Endothelial cell of umbilical vein (primary cell): ENCODE measurements around the gene KCTD16. TPM values are rescaled to one million over a fixed set of nuclear protein-coding genes. Genes with fewer than 3 reads are reported as not detected.

Experiments
- BruUV-seq: library from RNA; stranded (reverse); fragments of 400-500 nt; replicated peaks from 2 replicates; lab custom pipeline; 2021; lab: Mats Ljungman, UMichigan
- CTCF ChIA-PET: fragments of 300-600, 350-600 bp; sonication (Branson Sonifier 250); formaldehyde crosslinking; loops from one replicate; lab custom pipeline; 2021; ENCODE audit warnings: antibody characterized with exemption, inconsistent platforms; lab: Charles Lee
- POLR2A ChIA-PET: fragments of 300-600, 350-600 bp; sonication (Branson Sonifier 250); formaldehyde crosslinking; loops from one replicate; lab custom pipeline; 2021; ENCODE audit warnings: antibody characterized with exemption, inconsistent platforms; lab: Charles Lee
- DNase-seq: peaks from one replicate; pipeline ENCODE4 v3.0.0-alpha.2; 2011; ENCODE audit warnings: low read depth, low spot score
- FAIRE-seq: peaks from 2 replicates; lab custom pipeline; 2011; peaks lifted over from hg19 to GRCh38; lab: Jason Lieb, UNC
- H2AFZ ChIP-seq: 2 replicates; pipeline ENCODE4 v1.6.0; 2012; ENCODE audit warnings: low read depth, low read length, control low read depth, inconsistent platforms
- H3K27ac ChIP-seq: 2 replicates; pipeline ENCODE4 v1.5.1; 2011; ENCODE audit warnings: low read depth, mild to moderate bottlenecking, control low read depth, low read length, moderate library complexity; ENCODE audit not compliant: insufficient read depth
- H3K27me3 ChIP-seq, 2 experiments: 2 replicates each; pipeline versions ENCODE4 v1.6.0 to v1.6.1; 2011; ENCODE audit warnings: low read length in 2 of 2, mixed read lengths in 1 of 2; ENCODE audit not compliant: control insufficient read depth in 2 of 2, insufficient read depth in 2 of 2
- H3K36me3 ChIP-seq, 2 experiments: 2 replicates in 1 of 2; 3 replicates in 1 of 2; pipeline ENCODE4 v1.5.1; 2011; ENCODE audit warnings: low read length in 2 of 2, mild to moderate bottlenecking in 1 of 2, moderate library complexity in 1 of 2; ENCODE audit not compliant: control insufficient read depth in 2 of 2, insufficient read depth in 2 of 2; ENCODE audit errors: extremely low read depth in 1 of 2
- H3K4me1 ChIP-seq: 3 replicates; pipeline ENCODE4 v1.5.1; 2011; ENCODE audit warnings: mild to moderate bottlenecking, low read length; ENCODE audit not compliant: control insufficient read depth, insufficient read depth; ENCODE audit errors: extremely low read depth
- H3K4me2 ChIP-seq: 2 replicates; pipeline ENCODE4 v1.6.1; 2011; ENCODE audit warnings: low read length, control low read depth, mixed read lengths; ENCODE audit not compliant: insufficient read depth
- H3K4me3 ChIP-seq, 3 experiments: fragments of 200-600 bp in 1 of 3; sonication (generic), shearing (Covaris generic) in 1 of 3; replicated peaks in 1 of 3; 2 replicates each; pipeline ENCODE4 v1.5.1; 2011 to 2016; ENCODE audit warnings: control low read depth in 3 of 3, low read length in 3 of 3, mild to moderate bottlenecking in 2 of 3, inconsistent platforms in 1 of 3, low read depth in 1 of 3, moderate library complexity in 1 of 3; ENCODE audit not compliant: insufficient read depth in 1 of 3
- H3K79me2 ChIP-seq: 2 replicates; pipeline ENCODE4 v1.6.0; 2012; ENCODE audit warnings: low read length, inconsistent platforms; ENCODE audit not compliant: control insufficient read depth, insufficient read depth
- H3K9ac ChIP-seq: replicated peaks from 2 replicates; pipeline ENCODE3; 2011; ENCODE audit warnings: low read length, control low read depth; ENCODE audit not compliant: insufficient read depth; ENCODE audit errors: extremely low read depth
- H3K9me1 ChIP-seq: replicated peaks from 3 replicates; pipeline ENCODE4 v1.6.0; 2011; ENCODE audit warnings: mild to moderate bottlenecking, low read length; ENCODE audit not compliant: control insufficient read depth, insufficient read depth; ENCODE audit errors: extremely low read depth
- H3K9me3 ChIP-seq: replicated peaks from 2 replicates; pipeline ENCODE4 v1.5.1; 2012; ENCODE audit warnings: low read length, inconsistent platforms; ENCODE audit not compliant: control insufficient read depth, insufficient read depth
- H4K20me1 ChIP-seq: replicated peaks from 2 replicates; pipeline ENCODE3; 2011; ENCODE audit warnings: mild to moderate bottlenecking, low read length; ENCODE audit not compliant: control insufficient read depth, insufficient read depth; ENCODE audit errors: extremely low read depth
- EZH2 ChIP-seq: IDR thresholded peaks from 2 replicates; pipeline ENCODE4 v1.6.1; 2012; ENCODE audit warnings: borderline replicate concordance, low read depth, mild to moderate bottlenecking, moderate library complexity, low read length, inconsistent platforms; ENCODE audit not compliant: severe bottlenecking
- FOS ChIP-seq: IDR thresholded peaks from 2 replicates; pipeline ENCODE4 v1.6.1; 2011; ENCODE audit warnings: mild to moderate bottlenecking, low read length, moderate library complexity, borderline replicate concordance; ENCODE audit not compliant: insufficient read depth
- GATA2 ChIP-seq: IDR thresholded peaks from 2 replicates; pipeline ENCODE4 v1.7.0; 2011; ENCODE audit warnings: low read depth, mild to moderate bottlenecking, moderate library complexity, mixed read lengths, low read length; ENCODE audit not compliant: insufficient read length, insufficient read depth
- JUN ChIP-seq: IDR thresholded peaks from 2 replicates; pipeline ENCODE4 v1.6.1; 2011; ENCODE audit warnings: borderline replicate concordance, low read depth; ENCODE audit not compliant: insufficient read length, insufficient read depth
- MYC ChIP-seq: IDR thresholded peaks from one replicate; pipeline ENCODE4 v1.6.1; 2011; ENCODE audit warnings: mild to moderate bottlenecking, low read depth, low read length
- POLR2A ChIP-seq: IDR thresholded peaks from 2 replicates; pipeline ENCODE4 v1.6.1; 2012; ENCODE audit warnings: low read depth, mild to moderate bottlenecking, control low read depth, low read length
- POLR2AphosphoS5 ChIP-seq: IDR thresholded peaks from 2 replicates; pipeline ENCODE4 v1.6.1; 2012; ENCODE audit warnings: low read depth, mild to moderate bottlenecking, control low read depth, low read length, moderate library complexity; ENCODE audit not compliant: insufficient read depth
- dilution Hi-C: fragments of 300-500 bp; cut with MboI; formaldehyde crosslinking; loops from one replicate; pipeline ENCODE4 v1.15.0; 2019; ENCODE audit warnings: low sequenced_read_pairs; ENCODE audit not compliant: extremely low pct_ligation_motif_present
- intact Hi-C: fragments of 100-400 bp; cut with micrococcal nuclease; formaldehyde crosslinking; loops from one replicate; pipeline ENCODE4 v1.10.0; 2022
- polyA plus RNA-seq, 4 experiments: library from polyadenylated mRNA; depleted of rRNA in 3 of 4; stranded (reverse) in 3 of 4; unstranded in 1 of 4; fragments of >200 nt; gene quantifications; 2 replicates each; pipeline versions ENCODE4 v1.2.1 to v1.2.3, GENCODE V29; 2011 to 2012; ENCODE audit warnings: missing spikeins in 1 of 4
- total RNA-seq: library from RNA; stranded (reverse); gene quantifications from 2 replicates; pipeline ENCODE4 v1.2.3, GENCODE V29; 2021
- TF ChIP-seq, protein P1 (sequence below), 2 donors: IDR thresholded peaks; 1 replicate in 1 of 2; 2 replicates in 1 of 2; pipeline ENCODE4 v1.5.1; 2011; ENCODE audit warnings: low read length in 2 of 2, mild to moderate bottlenecking in 2 of 2, moderate library complexity in 2 of 2, control low read depth in 1 of 2, inconsistent platforms in 1 of 2, low read depth in 1 of 2; ENCODE audit not compliant: insufficient read depth in 1 of 2; ENCODE audit errors: extremely low read depth in 1 of 2
- TF ChIP-seq, protein P2 (sequence below): IDR thresholded peaks from 2 replicates; pipeline ENCODE4 v1.6.1; 2011; ENCODE audit not compliant: insufficient read depth, insufficient read length

KCTD16 gene
- total and polyA plus RNA-seq, 2 donors (not counting 3 experiments of a cell fraction or from before 2014, with no cell fraction given), result 0.21 to 0.49 TPM

DNA sequence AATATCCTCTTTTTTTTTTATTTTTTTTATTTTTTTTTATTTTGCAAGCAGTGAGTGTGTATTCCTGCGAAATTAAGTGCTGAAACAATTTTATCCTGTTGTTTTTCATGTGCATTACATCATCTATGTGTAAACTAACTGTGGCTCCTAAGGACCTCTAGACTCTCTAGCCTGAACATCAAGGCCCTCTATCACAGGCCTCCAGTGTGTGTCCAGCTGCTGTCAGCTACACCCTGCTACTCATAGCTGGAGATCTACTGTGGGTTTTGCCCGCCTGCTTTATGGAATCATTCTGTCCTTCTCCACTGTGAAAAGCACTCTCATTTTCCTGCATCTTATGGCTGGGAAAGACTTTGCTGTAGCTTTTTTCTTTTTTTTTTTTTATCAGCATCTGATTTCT is 157.8 kb downstream of the KCTD16 start:
- no peak overlapping the region for H3K4me3 ChIP-seq
- intact Hi-C loops, result no loop called here
- no TSS peak for BruUV-seq
- H3K27ac ChIP-seq, result no peak overlapping the region
- FAIRE-seq (no peak), DNase-seq (no peak)
- H3K4me2 ChIP-seq, result no peak overlapping the region
- CTCF ChIA-PET, result no interaction called here
- H3K4me1 ChIP-seq, result no peaks in the 10 kb centered on the region
- H4K20me1 ChIP-seq, result no peaks in the 10 kb centered on the region
- dilution Hi-C loops, result no loop called here
- H3K9ac ChIP-seq, result no peak overlapping the region
- H3K36me3 ChIP-seq, result no peaks in the 10 kb centered on the region
- H3K27me3 ChIP-seq, result no peaks in the 10 kb centered on the region
- H3K9me1 ChIP-seq, result no peaks in the 10 kb centered on the region
- POLR2A ChIA-PET, result no interaction called here
- no peaks in the 10 kb centered on the region for H3K79me2 ChIP-seq
- no peak for TF ChIP-seq GATA2
- no peak for TF ChIP-seq MYC
- TF ChIP-seq FOS, result no peak
- no peak for TF ChIP-seq EZH2
- no peak overlapping the region for H2AFZ ChIP-seq
- no peaks in the 10 kb centered on the region for H3K9me3 ChIP-seq

DNA sequence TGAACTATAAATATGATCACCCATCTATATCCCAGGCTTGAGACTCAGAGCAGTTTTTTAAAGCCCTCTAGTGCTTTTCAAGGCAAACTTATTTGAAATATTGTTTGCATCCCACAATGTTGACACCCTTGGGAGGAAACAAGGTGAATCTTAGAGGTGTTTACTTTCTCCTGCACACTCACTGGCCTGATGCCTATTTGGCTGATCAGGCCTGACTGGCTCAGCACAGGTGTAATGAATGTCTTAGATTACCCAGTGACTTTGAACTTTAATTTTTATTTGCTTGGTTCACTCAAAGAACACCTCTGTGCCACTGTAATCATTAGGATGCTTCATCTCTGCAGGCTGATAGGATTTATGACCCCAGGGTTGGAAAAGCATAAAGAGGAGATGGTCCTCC is 158.3 kb downstream of the KCTD16 start:
- Histone ChIP-seq H3K9ac (no peak overlapping the region), H3K36me3 (no peaks in the 10 kb centered on the region), H3K27me3 (no peaks in the 10 kb centered on the region), H3K27ac (no peak overlapping the region), H3K4me2 (no peak overlapping the region), H3K79me2 (no peaks in the 10 kb centered on the region), H3K4me1 (no peaks in the 10 kb centered on the region), H2AFZ (no peak overlapping the region), H3K4me3 (no peak overlapping the region), H4K20me1 (no peaks in the 10 kb centered on the region), H3K9me1 (no peaks in the 10 kb centered on the region), H3K9me3 (no peaks in the 10 kb centered on the region)
- dilution Hi-C loops, result no loop called here
- CTCF ChIA-PET, result no interaction called here
- TF ChIP-seq, protein P1, sequence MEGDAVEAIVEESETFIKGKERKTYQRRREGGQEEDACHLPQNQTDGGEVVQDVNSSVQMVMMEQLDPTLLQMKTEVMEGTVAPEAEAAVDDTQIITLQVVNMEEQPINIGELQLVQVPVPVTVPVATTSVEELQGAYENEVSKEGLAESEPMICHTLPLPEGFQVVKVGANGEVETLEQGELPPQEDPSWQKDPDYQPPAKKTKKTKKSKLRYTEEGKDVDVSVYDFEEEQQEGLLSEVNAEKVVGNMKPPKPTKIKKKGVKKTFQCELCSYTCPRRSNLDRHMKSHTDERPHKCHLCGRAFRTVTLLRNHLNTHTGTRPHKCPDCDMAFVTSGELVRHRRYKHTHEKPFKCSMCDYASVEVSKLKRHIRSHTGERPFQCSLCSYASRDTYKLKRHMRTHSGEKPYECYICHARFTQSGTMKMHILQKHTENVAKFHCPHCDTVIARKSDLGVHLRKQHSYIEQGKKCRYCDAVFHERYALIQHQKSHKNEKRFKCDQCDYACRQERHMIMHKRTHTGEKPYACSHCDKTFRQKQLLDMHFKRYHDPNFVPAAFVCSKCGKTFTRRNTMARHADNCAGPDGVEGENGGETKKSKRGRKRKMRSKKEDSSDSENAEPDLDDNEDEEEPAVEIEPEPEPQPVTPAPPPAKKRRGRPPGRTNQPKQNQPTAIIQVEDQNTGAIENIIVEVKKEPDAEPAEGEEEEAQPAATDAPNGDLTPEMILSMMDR (IDR thresholded peaks at IDR 0.05; ENCODE audit: extremely low read depth in 1 of 2, insufficient read depth in 1 of 2, low read depth in 1 of 2, low read length in 2 of 2), result no peak
- no peak for TF ChIP-seq JUN
- TF ChIP-seq, protein P2, sequence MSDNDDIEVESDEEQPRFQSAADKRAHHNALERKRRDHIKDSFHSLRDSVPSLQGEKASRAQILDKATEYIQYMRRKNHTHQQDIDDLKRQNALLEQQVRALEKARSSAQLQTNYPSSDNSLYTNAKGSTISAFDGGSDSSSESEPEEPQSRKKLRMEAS, result no peak
- TF ChIP-seq EZH2, result no peak
- TF ChIP-seq POLR2A, result no peak
- TF ChIP-seq FOS, result no peak
- no peak for TF ChIP-seq MYC
- no peak for TF ChIP-seq GATA2
- no peak for TF ChIP-seq POLR2AphosphoS5
- no TSS peak for BruUV-seq
- DNase-seq (no peak), FAIRE-seq (no peak)
- intact Hi-C loops, result no loop called here
- POLR2A ChIA-PET, result no interaction called here
